H1 (cell line): ENCODE results near the gene RANBP17. TPM values are rescaled to one million over a fixed set of nuclear protein-coding genes. Genes with fewer than 3 reads are reported as not detected.
A peak's percentile ranks its signal among the peaks of the same experiment; 100 is the strongest.

ENCODE experiments used
- CBX8 ChIP-seq: fragments of 300-800, 300-1000 bp; sonication (generic); IDR thresholded peaks from 2 replicates; pipeline ENCODE4 v1.7.1; 2016; ENCODE audit warnings: low read depth, low read length, borderline replicate concordance
- CEBPB ChIP-seq: IDR thresholded peaks from 2 replicates; pipeline ENCODE4 v1.6.1; 2012; ENCODE audit warnings: low read depth, low read length
- CHD1 ChIP-seq: IDR thresholded peaks from 2 replicates; pipeline ENCODE4 v1.6.1; 2012; ENCODE audit warnings: low read depth, low read length, improper control_type of control experiment
- CTCF ChIP-seq, 3 experiments: IDR thresholded peaks; 1 replicate in 2 of 3; 2 replicates in 1 of 3; pipeline versions ENCODE4 v1.5.1 to v1.6.1; 2011; ENCODE audit warnings: low read length in 3 of 3, mild to moderate bottlenecking in 3 of 3, inconsistent platforms in 2 of 3, low read depth in 1 of 3, moderate library complexity in 1 of 3; ENCODE audit not compliant: insufficient read depth in 1 of 3; ENCODE audit errors: control extremely low read depth in 1 of 3
- EGR1 ChIP-seq: IDR thresholded peaks from 2 replicates; pipeline ENCODE4 v1.6.1; 2011; ENCODE audit warnings: low read depth, low read length, borderline replicate concordance
- FOSL1 ChIP-seq: IDR thresholded peaks from 2 replicates; pipeline ENCODE4 v1.6.1; 2011; ENCODE audit warnings: mild to moderate bottlenecking, low read depth, low read length, moderate library complexity; ENCODE audit not compliant: insufficient read depth
- KDM1A ChIP-seq: fragments of 200-600, 300-600 bp; sonication (generic); IDR thresholded peaks from 2 replicates; pipeline ENCODE4 v1.7.1; 2016; ENCODE audit warnings: mild to moderate bottlenecking, low read length, borderline replicate concordance
- KDM4A ChIP-seq: IDR thresholded peaks from one replicate; pipeline ENCODE4 v1.7.1; 2012; ENCODE audit warnings: low read depth, mild to moderate bottlenecking, moderate library complexity, low read length, inconsistent platforms; ENCODE audit not compliant: severe bottlenecking
- NRF1 ChIP-seq: IDR thresholded peaks from 2 replicates; pipeline ENCODE4 v1.6.1; 2011; ENCODE audit warnings: mild to moderate bottlenecking, low read depth, low read length, improper control_type of control experiment
- POLR2A ChIP-seq, 2 experiments: IDR thresholded peaks; 1 replicate in 1 of 2; 2 replicates in 1 of 2; pipeline ENCODE4 v1.6.1; 2011; ENCODE audit warnings: low read depth in 2 of 2, low read length in 2 of 2, mild to moderate bottlenecking in 2 of 2; ENCODE audit errors: control extremely low read depth in 1 of 2
- POU5F1 ChIP-seq: IDR thresholded peaks from 2 replicates; pipeline ENCODE4 v1.6.1; 2011; ENCODE audit warnings: low read depth, mild to moderate bottlenecking, low read length, moderate library complexity
- SIRT6 ChIP-seq: IDR thresholded peaks from one replicate; pipeline ENCODE4 v1.7.1; 2012; ENCODE audit warnings: low read length, inconsistent platforms
- SP4 ChIP-seq: IDR thresholded peaks from 2 replicates; pipeline ENCODE4 v1.6.1; 2012; ENCODE audit warnings: low read length, inconsistent platforms
- SUZ12 ChIP-seq: fragments of 200-600 bp; sonication (generic); IDR thresholded peaks from 2 replicates; pipeline ENCODE4 v1.6.1; 2012; ENCODE audit warnings: mild to moderate bottlenecking, inconsistent platforms, low read length, moderate library complexity, mixed read lengths
- TBP ChIP-seq: IDR thresholded peaks from 2 replicates; pipeline ENCODE4 v1.6.1; 2011; ENCODE audit warnings: low read depth, low read length, improper control_type of control experiment
- polyA plus RNA-seq, 7 experiments: library from polyadenylated mRNA; depleted of rRNA in 3 of 7; stranded (reverse) in 5 of 7; unstranded in 2 of 7; fragments of >200 nt in 5 of 7; fragments of 200-250 nt in 2 of 7; gene quantifications; 1 replicate in 5 of 7; 2 replicates in 1 of 7; 4 replicates in 1 of 7; pipeline versions ENCODE4 v1.2.1 to v1.2.3, GENCODE V29; 2011 to 2013; ENCODE audit warnings: missing spikeins in 2 of 7, mixed read lengths in 2 of 7
- total RNA-seq: library from RNA; stranded (reverse); fragmentation: NEBNext Ultra II Directional; extraction: Animal tissue kit (Norgen Biotek cat#: 25700); gene quantifications from 2 replicates; pipeline ENCODE4 v1.2.1, GENCODE V29; 2021

Gene RANBP17
- total and polyA plus RNA-seq, 2 of the 8 experiments (the other 6 are each of a cell fraction or from before 2014, with no cell fraction given) = 8.6 to 21.3 TPM

- TF ChIP-seq KDM4A = peak; percentile 6
- TF ChIP-seq FOSL1 = no peak
- TF ChIP-seq SUZ12 = peak; percentile 52
- TF ChIP-seq CBX8 = no peak
- TF ChIP-seq TBP = no peak
- no peak for TF ChIP-seq CTCF (IDR thresholded peaks at IDR 0.05; ENCODE audit: control extremely low read depth in 1 of 3, insufficient read depth in 1 of 3, low read depth in 1 of 3, low read length in 3 of 3)
- TF ChIP-seq POU5F1 = no peak
- no peak for TF ChIP-seq POLR2A (IDR thresholded peaks at IDR 0.05; ENCODE audit: control extremely low read depth in 1 of 2, low read depth in 2 of 2, low read length in 2 of 2)
- no peak for TF ChIP-seq EGR1
- no peak for TF ChIP-seq NRF1
- TF ChIP-seq SP4 = no peak
- TF ChIP-seq CEBPB = no peak
- no peak for TF ChIP-seq KDM1A
- no peak for TF ChIP-seq CHD1
- TF ChIP-seq SIRT6 = no peak
Observed at GRCh38 chr5:171311322-171312077, 449.7 kb downstream of the RANBP17 start (continued).
